IgD-negative memory B cell (primary cell): ENCODE data around the gene RASSF8. TPM values are rescaled to one million over a fixed set of nuclear protein-coding genes. Genes with fewer than 3 reads are reported as not detected.

Experiments used
- H3K27ac Mint-ChIP-seq, 3 donors: one replicate each; pipeline ENCODE4 v1.8.0; 2020 to 2022; ENCODE audit warnings: mild to moderate bottlenecking in 3 of 3, mixed read lengths in 3 of 3, moderate library complexity in 1 of 3
- H3K27me3 Mint-ChIP-seq: one replicate; pipeline ENCODE4 v1.8.0; 2021; ENCODE audit warnings: mixed read lengths
- H3K36me3 Mint-ChIP-seq: one replicate; pipeline ENCODE4 v1.8.0; 2020; ENCODE audit warnings: mild to moderate bottlenecking, mixed read lengths
- H3K4me1 Mint-ChIP-seq, 3 donors: one replicate each; pipeline ENCODE4 v1.8.0; 2020 to 2022; ENCODE audit warnings: mixed read lengths in 3 of 3, mild to moderate bottlenecking in 1 of 3
- H3K4me3 Mint-ChIP-seq, 4 donors: one replicate each; pipeline ENCODE4 v1.8.0; 2020 to 2022; ENCODE audit warnings: mild to moderate bottlenecking in 4 of 4, mixed read lengths in 4 of 4, moderate library complexity in 3 of 4
- H3K9me3 Mint-ChIP-seq, 3 donors: one replicate each; pipeline ENCODE4 v1.8.0; 2020 to 2021; ENCODE audit warnings: mixed read lengths in 3 of 3, mild to moderate bottlenecking in 1 of 3
- polyA plus RNA-seq: library from polyadenylated mRNA; unstranded; fragments of 300-500 nt; fragmentation: Illumina TruSeq; gene quantifications from one replicate; pipeline ENCODE4 v1.2.3, GENCODE V29; 2021

Gene RASSF8
- polyA plus RNA-seq, 1 donor from 2014 or later = not detected

- no peaks in the 10 kb centered on the region for H3K4me1 Mint-ChIP-seq
- no peak overlapping the region for H3K27ac Mint-ChIP-seq
- H3K27me3 Mint-ChIP-seq = peaks cover 6% of the 10 kb centered on the region
- H3K4me3 Mint-ChIP-seq = no peak overlapping the region
- no peaks in the 10 kb centered on the region for H3K36me3 Mint-ChIP-seq
- H3K9me3 Mint-ChIP-seq = no peaks in the 10 kb centered on the region
These were observed 9.1 kb upstream of the RASSF8 start for GRCh38 chr12:25949343-25949742.

- no peaks in the 10 kb centered on the region for H3K9me3 Mint-ChIP-seq
- peaks cover 6% of the 10 kb centered on the region for H3K27me3 Mint-ChIP-seq
- H3K4me1 Mint-ChIP-seq = peaks cover 0 to 1% (median 0%) of the 10 kb centered on the region in 3 donors
- H3K27ac Mint-ChIP-seq = peak overlapping the region in 1 of 3 donors; percentile 32
- no peak overlapping the region for H3K4me3 Mint-ChIP-seq
- no peaks in the 10 kb centered on the region for H3K36me3 Mint-ChIP-seq
These were observed 8.0 kb upstream of the RASSF8 start for GRCh38 chr12:25950329-25951115.

GRCh38 chr12:25957793-25958427, 572 bp upstream of the RASSF8 start:
- Mint-ChIP-seq H3K27me3 (peaks cover 30% of the 10 kb centered on the region), H3K9me3 (no peaks in the 10 kb centered on the region), H3K4me3 (peak overlapping the region; percentile 80 to 88 (median 83)), H3K36me3 (no peaks in the 10 kb centered on the region), H3K4me1 (peaks cover 13 to 17% (median 15%) of the 10 kb centered on the region in 3 donors), H3K27ac (no peak overlapping the region)

- Mint-ChIP-seq H3K27me3 (peaks cover 32% of the 10 kb centered on the region), H3K36me3 (no peaks in the 10 kb centered on the region), H3K4me3 (peak overlapping the region; percentile 83 to 95 (median 94)), H3K9me3 (no peaks in the 10 kb centered on the region), H3K27ac (no peak overlapping the region), H3K4me1 (peaks cover 13 to 17% (median 15%) of the 10 kb centered on the region in 3 donors)
These were observed 834 bp downstream of the RASSF8 start for GRCh38 chr12:25959071-25959961.

- Mint-ChIP-seq H3K36me3 (no peaks in the 10 kb centered on the region), H3K4me1 (peaks cover 13 to 17% (median 14%) of the 10 kb centered on the region in 3 donors), H3K27ac (no peak overlapping the region), H3K9me3 (no peaks in the 10 kb centered on the region), H3K27me3 (peaks cover 34% of the 10 kb centered on the region), H3K4me3 (peak overlapping the region; percentile 83 to 95 (median 94))
These were observed 1.7 kb downstream of the RASSF8 start for GRCh38 chr12:25960143-25960542.

- H3K4me3 Mint-ChIP-seq = peak overlapping the region in 1 of 4 donors; percentile 95
These were observed 2.5 kb downstream of the RASSF8 start for GRCh38 chr12:25960961-25961360.

GRCh38 chr12:25962932-25963525, 4.5 kb downstream of the RASSF8 start:
- peaks cover 35% of the 10 kb centered on the region for H3K27me3 Mint-ChIP-seq
- peak overlapping the region in 1 of 3 donors; percentile 37 for H3K27ac Mint-ChIP-seq
- H3K9me3 Mint-ChIP-seq = peaks cover 0 to 2% (median 0%) of the 10 kb centered on the region in 3 donors
- H3K4me1 Mint-ChIP-seq = peaks cover 12 to 17% (median 12%) of the 10 kb centered on the region in 3 donors
- no peak overlapping the region for H3K4me3 Mint-ChIP-seq
- peaks cover under 1% of the 10 kb centered on the region for H3K36me3 Mint-ChIP-seq

More at GRCh38 chr12:25960961-25961360, 2.5 kb downstream of the RASSF8 start:
- Mint-ChIP-seq H3K27me3 (peaks cover 34% of the 10 kb centered on the region), H3K27ac (no peak overlapping the region), H3K4me1 (peaks cover 13 to 17% (median 14%) of the 10 kb centered on the region in 3 donors), H3K36me3 (no peaks in the 10 kb centered on the region), H3K9me3 (peaks cover 0 to 2% (median 0%) of the 10 kb centered on the region in 3 donors)

- Mint-ChIP-seq H3K36me3 (peaks cover 4% of the 10 kb centered on the region), H3K27me3 (peaks cover 35% of the 10 kb centered on the region), H3K27ac (no peak overlapping the region)
These were observed 7.2 kb downstream of the RASSF8 start for GRCh38 chr12:25965682-25966081.

GRCh38 chr12:25970082-25970481, 11.6 kb downstream of the RASSF8 start:
- H3K4me3 Mint-ChIP-seq = no peak overlapping the region
- H3K27me3 Mint-ChIP-seq = peaks cover 26% of the 10 kb centered on the region
- H3K4me1 Mint-ChIP-seq = peaks cover 0 to 2% (median 2%) of the 10 kb centered on the region in 3 donors
- peaks cover 4% of the 10 kb centered on the region for H3K36me3 Mint-ChIP-seq
- peaks cover 0 to 4% (median 0%) of the 10 kb centered on the region in 3 donors for H3K9me3 Mint-ChIP-seq
- no peak overlapping the region for H3K27ac Mint-ChIP-seq

More at GRCh38 chr12:25965682-25966081, 7.2 kb downstream of the RASSF8 start:
- Mint-ChIP-seq H3K4me3 (no peak overlapping the region), H3K9me3 (peaks cover 0 to 4% (median 0%) of the 10 kb centered on the region in 3 donors), H3K4me1 (peaks cover 0 to 7% (median under 1%) of the 10 kb centered on the region in 3 donors)

GRCh38 chr12:25970916-25971653, 12.6 kb downstream of the RASSF8 start:
- H3K36me3 Mint-ChIP-seq = peaks cover 4% of the 10 kb centered on the region
- H3K27me3 Mint-ChIP-seq = peaks cover 27% of the 10 kb centered on the region
- H3K4me1 Mint-ChIP-seq = peaks cover 0 to 2% (median 2%) of the 10 kb centered on the region in 3 donors
- H3K4me3 Mint-ChIP-seq = no peak overlapping the region
- peaks cover 0 to 2% (median 0%) of the 10 kb centered on the region in 3 donors for H3K9me3 Mint-ChIP-seq
- H3K27ac Mint-ChIP-seq = no peak overlapping the region

GRCh38 chr12:25971654-25972041, 13.2 kb downstream of the RASSF8 start:
- H3K27ac Mint-ChIP-seq = no peak overlapping the region
- peaks cover 4% of the 10 kb centered on the region for H3K36me3 Mint-ChIP-seq
- peaks cover 28% of the 10 kb centered on the region for H3K27me3 Mint-ChIP-seq
- peaks cover 0 to 2% (median 0%) of the 10 kb centered on the region in 3 donors for H3K9me3 Mint-ChIP-seq
- no peak overlapping the region for H3K4me3 Mint-ChIP-seq
- peaks cover 0 to 3% (median 2%) of the 10 kb centered on the region in 3 donors for H3K4me1 Mint-ChIP-seq

- Mint-ChIP-seq H3K4me3 (no peak overlapping the region), H3K36me3 (peaks cover 4% of the 10 kb centered on the region), H3K27me3 (peaks cover 28% of the 10 kb centered on the region), H3K27ac (no peak overlapping the region), H3K4me1 (peaks cover 0 to 4% (median 2%) of the 10 kb centered on the region in 3 donors), H3K9me3 (peaks cover 0 to 2% (median 0%) of the 10 kb centered on the region in 3 donors)
These were observed 14.3 kb downstream of the RASSF8 start for GRCh38 chr12:25972783-25973182.

- H3K36me3 Mint-ChIP-seq = peaks cover 1% of the 10 kb centered on the region
These were observed 16.7 kb downstream of the RASSF8 start for GRCh38 chr12:25975179-25975578.

More at GRCh38 chr12:25975179-25975578, 16.7 kb downstream of the RASSF8 start:
- Mint-ChIP-seq H3K4me1 (peaks cover 0 to 4% (median 2%) of the 10 kb centered on the region in 3 donors), H3K27me3 (peaks cover 21% of the 10 kb centered on the region), H3K9me3 (peaks cover 0 to 1% (median 0%) of the 10 kb centered on the region in 3 donors), H3K27ac (no peak overlapping the region), H3K4me3 (no peak overlapping the region)
